HEK293 (cell line): ENCODE results near the gene CCDC9.
A peak's percentile ranks its signal among the peaks of the same experiment; 100 is the strongest.

Experiments used
- BCL6B ChIP-seq: fragments of 450-650 bp; formaldehyde crosslinking; IDR thresholded peaks from 2 replicates; pipeline ENCODE4 v1.5.1; 2017; ENCODE audit warnings: missing biosample characterization, missing genetic modification characterization
- MYNN ChIP-seq: fragments of 450-650 bp; formaldehyde crosslinking; IDR thresholded peaks from 2 replicates; pipeline ENCODE4 v1.5.1; 2016; ENCODE audit warnings: missing biosample characterization, missing genetic modification characterization, borderline replicate concordance
- OVOL3 ChIP-seq: fragments of 450-650 bp; formaldehyde crosslinking; IDR thresholded peaks from 2 replicates; pipeline ENCODE4 v1.5.1; 2016; ENCODE audit warnings: missing biosample characterization, missing genetic modification characterization
- PATZ1 ChIP-seq: fragments of 450-650 bp; formaldehyde crosslinking; IDR thresholded peaks from 2 replicates; pipeline ENCODE4 v1.5.1; 2016; ENCODE audit warnings: missing biosample characterization, missing genetic modification characterization
- SP2 ChIP-seq: fragments of 450-650 bp; formaldehyde crosslinking; IDR thresholded peaks from 2 replicates; pipeline ENCODE4 v1.5.1; 2016; ENCODE audit warnings: missing biosample characterization, missing genetic modification characterization
- TSHZ1 ChIP-seq: fragments of 450-650 bp; formaldehyde crosslinking; IDR thresholded peaks from 2 replicates; pipeline ENCODE4 v1.5.1; 2016; ENCODE audit warnings: missing biosample characterization, missing genetic modification characterization, borderline replicate concordance
- ZBTB11 ChIP-seq: fragments of 450-650 bp; formaldehyde crosslinking; conservative IDR thresholded peaks from 2 replicates; pipeline ENCODE4 v1.5.1; 2016; ENCODE audit warnings: low read depth, missing biosample characterization, missing genetic modification characterization
- ZEB2 ChIP-seq: fragments of 450-650 bp; formaldehyde crosslinking; IDR thresholded peaks from 2 replicates; pipeline ENCODE4 v1.5.1; 2016; ENCODE audit warnings: missing biosample characterization, missing genetic modification characterization
- ZFP37 ChIP-seq: fragments of 450-650 bp; formaldehyde crosslinking; IDR thresholded peaks from 2 replicates; pipeline ENCODE4 v1.5.1; 2016; ENCODE audit warnings: missing biosample characterization, missing genetic modification characterization
- ZFP69B ChIP-seq: fragments of 450-650 bp; formaldehyde crosslinking; IDR thresholded peaks from 2 replicates; pipeline ENCODE4 v1.5.1; 2016; ENCODE audit warnings: missing biosample characterization, missing genetic modification characterization
- ZNF112 ChIP-seq: fragments of 450-650 bp; formaldehyde crosslinking; IDR thresholded peaks from 2 replicates; pipeline ENCODE4 v1.5.0; 2017; ENCODE audit warnings: missing biosample characterization, missing genetic modification characterization
- ZNF138 ChIP-seq: fragments of 450-650 bp; formaldehyde crosslinking; IDR thresholded peaks from 2 replicates; pipeline ENCODE4 v1.5.1; 2016; ENCODE audit warnings: missing biosample characterization, missing genetic modification characterization, borderline replicate concordance
- ZNF140 ChIP-seq: fragments of 450-650 bp; formaldehyde crosslinking; IDR thresholded peaks from 2 replicates; pipeline ENCODE4 v1.5.1; 2016; ENCODE audit warnings: missing biosample characterization, missing genetic modification characterization
- ZNF211 ChIP-seq: fragments of 450-650 bp; formaldehyde crosslinking; IDR thresholded peaks from 2 replicates; pipeline ENCODE4 v1.5.1; 2016; ENCODE audit warnings: low read depth, missing biosample characterization, missing genetic modification characterization
- ZNF26 ChIP-seq: fragments of 450-650 bp; formaldehyde crosslinking; IDR thresholded peaks from 2 replicates; pipeline ENCODE4 v1.5.1; 2016; ENCODE audit warnings: missing biosample characterization, missing genetic modification characterization
- ZNF324 ChIP-seq: fragments of 450-650 bp; formaldehyde crosslinking; IDR thresholded peaks from 2 replicates; pipeline ENCODE4 v1.5.1; 2016; ENCODE audit warnings: missing biosample characterization, missing genetic modification characterization
- ZNF350 ChIP-seq: fragments of 450-650 bp; formaldehyde crosslinking; IDR thresholded peaks from 2 replicates; pipeline ENCODE4 v1.5.0; 2017; ENCODE audit warnings: missing biosample characterization, mild to moderate bottlenecking, missing genetic modification characterization
- ZNF354C ChIP-seq: fragments of 450-650 bp; formaldehyde crosslinking; IDR thresholded peaks from 2 replicates; pipeline ENCODE4 v1.5.1; 2016; ENCODE audit warnings: missing biosample characterization, missing genetic modification characterization, low read depth, borderline replicate concordance
- ZNF398 ChIP-seq: fragments of 450-650 bp; formaldehyde crosslinking; IDR thresholded peaks from 2 replicates; pipeline ENCODE4 v1.5.1; 2017; ENCODE audit warnings: missing biosample characterization, missing genetic modification characterization
- ZNF555 ChIP-seq: fragments of 450-650 bp; formaldehyde crosslinking; conservative IDR thresholded peaks from 2 replicates; pipeline ENCODE4 v1.5.1; 2017; ENCODE audit warnings: missing biosample characterization, mild to moderate bottlenecking, missing genetic modification characterization, inconsistent platforms
- ZNF704 ChIP-seq: fragments of 450-650 bp; formaldehyde crosslinking; IDR thresholded peaks from 2 replicates; pipeline ENCODE4 v1.5.1; 2016; ENCODE audit warnings: missing biosample characterization, missing genetic modification characterization
- ZNF776 ChIP-seq: fragments of 450-650 bp; formaldehyde crosslinking; IDR thresholded peaks from 2 replicates; pipeline ENCODE4 v1.5.0; 2017; ENCODE audit warnings: missing biosample characterization, missing genetic modification characterization, borderline replicate concordance
- ZXDB ChIP-seq: fragments of 450-650 bp; formaldehyde crosslinking; IDR thresholded peaks from 2 replicates; pipeline ENCODE4 v1.5.1; 2016; ENCODE audit warnings: missing biosample characterization, missing genetic modification characterization

The CCDC9 gene

GRCh38 chr19:47243776-47244547, 12.4 kb upstream of the CCDC9 start (continued):
- TF ChIP-seq TSHZ1: peak; percentile 68
- TF ChIP-seq OVOL3: peak; percentile 76
- no peak for TF ChIP-seq ZNF140 (tag by site-specific recombination)
- no peak for TF ChIP-seq ZNF112
- TF ChIP-seq MYNN (tag by site-specific recombination): 0 out of 2 replicates have a peak, but pooled peaks have one; percentile 40
- no peak for TF ChIP-seq ZNF354C (tag by site-specific recombination)
- TF ChIP-seq ZBTB11: peak; percentile 91
- TF ChIP-seq ZXDB: peak; percentile 100
- TF ChIP-seq ZNF776 (tag by site-specific recombination): no peak
- no peak for TF ChIP-seq ZNF211 (tag by site-specific recombination)
- no peak for TF ChIP-seq ZNF704 (tag by site-specific recombination)
- TF ChIP-seq PATZ1 (tag by site-specific recombination): peak; percentile 91
- peak; percentile 81 for TF ChIP-seq ZNF398
- TF ChIP-seq ZNF350 (tag by site-specific recombination): no peak
- no peak; the same call in 1 of the 2 replicates for TF ChIP-seq BCL6B (tag by site-specific recombination)
- peak; percentile 94 for TF ChIP-seq ZFP37 (tag by site-specific recombination)
- peak; percentile 85 for TF ChIP-seq ZFP69B (tag by site-specific recombination)
- no peak for TF ChIP-seq ZNF26
- no peak for TF ChIP-seq ZNF555 (tag by site-specific recombination)
- TF ChIP-seq ZEB2 (tag by site-specific recombination): peak; percentile 100
- TF ChIP-seq SP2: peak; percentile 74
- peak; percentile 94 for TF ChIP-seq ZNF324 (tag by site-specific recombination)
- TF ChIP-seq ZNF138: peak; percentile 78; the same call in 1 of the 2 replicates
